K562 (cell line): Measurements from ENCODE around the gene SNRPD2. TPM values are rescaled to one million over a fixed set of nuclear protein-coding genes. Genes with fewer than 3 reads are reported as not detected.

Experiments
- KDM5B ChIP-seq: fragments of 200-600 bp; sonication (generic); IDR thresholded peaks from 2 replicates; pipeline ENCODE4 v1.6.1; 2012; ENCODE audit warnings: low read depth, mild to moderate bottlenecking, moderate library complexity, low read length, control low read depth, inconsistent platforms; ENCODE audit not compliant: insufficient replicate concordance
- MGA ChIP-seq: fragments of 450-650 bp; IDR thresholded peaks from 2 replicates; pipeline ENCODE4 v1.6.1; 2016; ENCODE audit warnings: mild to moderate bottlenecking, moderate library complexity
- PHTF2 ChIP-seq: fragments of 250-450 bp; sonication (Bioruptor Pico); IDR thresholded peaks from 2 replicates; pipeline ENCODE4 v1.5.0; 2021; ENCODE audit warnings: mild to moderate bottlenecking
- RBM14 ChIP-seq: fragments of 200-400 bp; formaldehyde crosslinking; IDR thresholded peaks from 2 replicates; pipeline ENCODE4 v1.6.1; 2018; ENCODE audit warnings: low read depth, mild to moderate bottlenecking, low read length, moderate library complexity, borderline replicate concordance; ENCODE audit not compliant: insufficient read depth
- TAL1 ChIP-seq: fragments of 450-650 bp; IDR thresholded peaks from 2 replicates; pipeline ENCODE4 v1.6.1; 2016; ENCODE audit warnings: mild to moderate bottlenecking
- TEAD2 ChIP-seq: fragments of 450-650 bp; IDR thresholded peaks from 2 replicates; pipeline ENCODE4 v1.6.1; 2016; ENCODE audit warnings: missing genetic modification characterization, control low read depth, missing compliant biosample characterization
- WHSC1 ChIP-seq: IDR thresholded peaks from one replicate; pipeline ENCODE4 v1.6.1; 2012; ENCODE audit warnings: low read length, control low read depth, inconsistent platforms
- ZNF830 ChIP-seq: fragments of 250-450 bp; sonication (Bioruptor Pico); IDR thresholded peaks from 2 replicates; pipeline ENCODE4 v1.5.0; 2021; ENCODE audit warnings: mild to moderate bottlenecking
- polyA plus RNA-seq, 8 experiments: library from polyadenylated mRNA; depleted of rRNA in 4 of 8; stranded (reverse) in 5 of 8; unstranded in 3 of 8; fragments of >200 nt; fragmentation: Nextera tagmentation in 2 of 8; fragmentation: Illumina TruSeq in 1 of 8; extraction: Ambion mirVana in 2 of 8; extraction: Trizol in 1 of 8; gene quantifications; 2 replicates each; pipeline versions ENCODE4 v1.2.1 to v1.2.3, GENCODE V29; 2011 to 2014; ENCODE audit warnings: inconsistent platforms in 1 of 8, missing spikeins in 1 of 8
- total RNA-seq, 7 experiments: library from RNA; depleted of rRNA in 6 of 7; stranded (reverse); fragments of >200 nt in 6 of 7; fragmentation: Illumina TruSeq in 2 of 7; extraction: Trizol in 2 of 7; gene quantifications; 2 replicates each; pipeline versions ENCODE4 v1.2.1 to v1.2.3, GENCODE V29; 2011 to 2021; ENCODE audit warnings: low replicate concordance in 1 of 7
- TF ChIP-seq, protein P1 (sequence below): fragments of 250-450 bp; sonication (Bioruptor Pico); IDR thresholded peaks from 2 replicates; pipeline ENCODE4 v1.8.0; 2022; ENCODE audit warnings: moderate library complexity, mild to moderate bottlenecking, inconsistent platforms
- TF ChIP-seq, protein P2 (sequence below): fragments of 250-450 bp; sonication (Bioruptor Pico); IDR thresholded peaks from 2 replicates; pipeline ENCODE4 v1.4.0; 2020; ENCODE audit warnings: mild to moderate bottlenecking, moderate library complexity

The SNRPD2 gene
- total and polyA plus RNA-seq, 9 of the 15 experiments (the other 6 are each of a cell fraction or from before 2014, with no cell fraction given), result 728 to 4,411 (median 1,029) TPM

- TF ChIP-seq, protein P1, sequence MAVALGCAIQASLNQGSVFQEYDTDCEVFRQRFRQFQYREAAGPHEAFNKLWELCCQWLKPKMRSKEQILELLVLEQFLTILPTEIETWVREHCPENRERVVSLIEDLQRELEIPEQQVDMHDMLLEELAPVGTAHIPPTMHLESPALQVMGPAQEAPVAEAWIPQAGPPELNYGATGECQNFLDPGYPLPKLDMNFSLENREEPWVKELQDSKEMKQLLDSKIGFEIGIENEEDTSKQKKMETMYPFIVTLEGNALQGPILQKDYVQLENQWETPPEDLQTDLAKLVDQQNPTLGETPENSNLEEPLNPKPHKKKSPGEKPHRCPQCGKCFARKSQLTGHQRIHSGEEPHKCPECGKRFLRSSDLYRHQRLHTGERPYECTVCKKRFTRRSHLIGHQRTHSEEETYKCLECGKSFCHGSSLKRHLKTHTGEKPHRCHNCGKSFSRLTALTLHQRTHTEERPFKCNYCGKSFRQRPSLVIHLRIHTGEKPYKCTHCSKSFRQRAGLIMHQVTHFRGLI (CRISPR knock-in tag), result no peak
- TF ChIP-seq, protein P2, sequence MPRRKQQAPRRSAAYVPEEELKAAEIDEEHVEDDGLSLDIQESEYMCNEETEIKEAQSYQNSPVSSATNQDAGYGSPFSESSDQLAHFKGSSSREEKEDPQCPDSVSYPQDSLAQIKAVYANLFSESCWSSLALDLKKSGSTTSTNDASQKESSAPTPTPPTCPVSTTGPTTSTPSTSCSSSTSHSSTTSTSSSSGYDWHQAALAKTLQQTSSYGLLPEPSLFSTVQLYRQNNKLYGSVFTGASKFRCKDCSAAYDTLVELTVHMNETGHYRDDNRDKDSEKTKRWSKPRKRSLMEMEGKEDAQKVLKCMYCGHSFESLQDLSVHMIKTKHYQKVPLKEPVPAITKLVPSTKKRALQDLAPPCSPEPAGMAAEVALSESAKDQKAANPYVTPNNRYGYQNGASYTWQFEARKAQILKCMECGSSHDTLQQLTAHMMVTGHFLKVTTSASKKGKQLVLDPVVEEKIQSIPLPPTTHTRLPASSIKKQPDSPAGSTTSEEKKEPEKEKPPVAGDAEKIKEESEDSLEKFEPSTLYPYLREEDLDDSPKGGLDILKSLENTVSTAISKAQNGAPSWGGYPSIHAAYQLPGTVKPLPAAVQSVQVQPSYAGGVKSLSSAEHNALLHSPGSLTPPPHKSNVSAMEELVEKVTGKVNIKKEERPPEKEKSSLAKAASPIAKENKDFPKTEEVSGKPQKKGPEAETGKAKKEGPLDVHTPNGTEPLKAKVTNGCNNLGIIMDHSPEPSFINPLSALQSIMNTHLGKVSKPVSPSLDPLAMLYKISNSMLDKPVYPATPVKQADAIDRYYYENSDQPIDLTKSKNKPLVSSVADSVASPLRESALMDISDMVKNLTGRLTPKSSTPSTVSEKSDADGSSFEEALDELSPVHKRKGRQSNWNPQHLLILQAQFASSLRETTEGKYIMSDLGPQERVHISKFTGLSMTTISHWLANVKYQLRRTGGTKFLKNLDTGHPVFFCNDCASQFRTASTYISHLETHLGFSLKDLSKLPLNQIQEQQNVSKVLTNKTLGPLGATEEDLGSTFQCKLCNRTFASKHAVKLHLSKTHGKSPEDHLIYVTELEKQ (CRISPR knock-in tag), result no peak
- TF ChIP-seq RBM14, result no peak
- TF ChIP-seq TAL1, result no peak
- TF ChIP-seq KDM5B, result peak; percentile 48
- TF ChIP-seq ZNF830, result no peak
- TF ChIP-seq WHSC1, result no peak
- TF ChIP-seq MGA, result no peak
- no peak for TF ChIP-seq PHTF2 (CRISPR knock-in tag)
- no peak for TF ChIP-seq TEAD2
Measured at GRCh38 chr19:45717983-45718650, 26.4 kb upstream of the SNRPD2 start (continued).
